Ascending aorta (tissue), 2 donors: ENCODE results near the gene SOCS1. TPM values are rescaled to one million over a fixed set of nuclear protein-coding genes. Genes with fewer than 3 reads are reported as not detected.

Experiments
- DNase-seq, 2 donors: peaks; one replicate each; pipeline ENCODE4 v3.0.0-alpha.2; 2019; ENCODE audit warnings: low spot score in 2 of 2
- H3K27ac ChIP-seq, 2 donors: fragments of 200-600 bp; sonication (generic); one replicate each; pipeline ENCODE4 v1.5.1; 2016 to 2017; ENCODE audit warnings: mild to moderate bottlenecking in 1 of 2
- H3K27me3 ChIP-seq: fragments of 200-600 bp; sonication (generic); one replicate; pipeline ENCODE4 v1.5.1; 2017
- H3K36me3 ChIP-seq, 2 donors: fragments of 200-600 bp; sonication (generic); one replicate each; pipeline ENCODE4 v1.5.1; 2016
- H3K4me1 ChIP-seq, 2 donors: fragments of 200-600 bp; sonication (generic); one replicate each; pipeline ENCODE4 v1.5.1; 2016 to 2017; ENCODE audit warnings: mild to moderate bottlenecking in 1 of 2
- H3K4me3 ChIP-seq, 2 donors: fragments of 200-600 bp; sonication (generic); one replicate each; pipeline ENCODE4 v1.5.1; 2016 to 2017; ENCODE audit warnings: mild to moderate bottlenecking in 1 of 2
- H3K9me3 ChIP-seq, 2 donors: fragments of 200-600 bp; sonication (generic); one replicate each; pipeline ENCODE4 v1.5.1; 2016
- intact Hi-C: fragments of 100-400 bp; cut with DNase I; formaldehyde crosslinking; loops from one replicate; pipeline ENCODE4 v1.15.1; 2023
- total RNA-seq: library from RNA; depleted of rRNA; stranded (reverse); fragments of >200 nt; gene quantifications from one replicate; pipeline ENCODE4 v1.1.0, GENCODE V29; 2016
- TF ChIP-seq, protein P1 (sequence below), 3 experiments: fragments of 200-600 bp in 2 of 3; fragments of 450-650 bp in 1 of 3; sonication (generic) in 2 of 3; IDR thresholded peaks; one replicate each; pipeline ENCODE4 v1.5.1; 2016 to 2019; ENCODE audit warnings: antibody characterized with exemption in 3 of 3, mild to moderate bottlenecking in 1 of 3, moderate library complexity in 1 of 3

The SOCS1 gene, protein sequence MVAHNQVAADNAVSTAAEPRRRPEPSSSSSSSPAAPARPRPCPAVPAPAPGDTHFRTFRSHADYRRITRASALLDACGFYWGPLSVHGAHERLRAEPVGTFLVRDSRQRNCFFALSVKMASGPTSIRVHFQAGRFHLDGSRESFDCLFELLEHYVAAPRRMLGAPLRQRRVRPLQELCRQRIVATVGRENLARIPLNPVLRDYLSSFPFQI
- 1.8 TPM for total RNA-seq

DNA sequence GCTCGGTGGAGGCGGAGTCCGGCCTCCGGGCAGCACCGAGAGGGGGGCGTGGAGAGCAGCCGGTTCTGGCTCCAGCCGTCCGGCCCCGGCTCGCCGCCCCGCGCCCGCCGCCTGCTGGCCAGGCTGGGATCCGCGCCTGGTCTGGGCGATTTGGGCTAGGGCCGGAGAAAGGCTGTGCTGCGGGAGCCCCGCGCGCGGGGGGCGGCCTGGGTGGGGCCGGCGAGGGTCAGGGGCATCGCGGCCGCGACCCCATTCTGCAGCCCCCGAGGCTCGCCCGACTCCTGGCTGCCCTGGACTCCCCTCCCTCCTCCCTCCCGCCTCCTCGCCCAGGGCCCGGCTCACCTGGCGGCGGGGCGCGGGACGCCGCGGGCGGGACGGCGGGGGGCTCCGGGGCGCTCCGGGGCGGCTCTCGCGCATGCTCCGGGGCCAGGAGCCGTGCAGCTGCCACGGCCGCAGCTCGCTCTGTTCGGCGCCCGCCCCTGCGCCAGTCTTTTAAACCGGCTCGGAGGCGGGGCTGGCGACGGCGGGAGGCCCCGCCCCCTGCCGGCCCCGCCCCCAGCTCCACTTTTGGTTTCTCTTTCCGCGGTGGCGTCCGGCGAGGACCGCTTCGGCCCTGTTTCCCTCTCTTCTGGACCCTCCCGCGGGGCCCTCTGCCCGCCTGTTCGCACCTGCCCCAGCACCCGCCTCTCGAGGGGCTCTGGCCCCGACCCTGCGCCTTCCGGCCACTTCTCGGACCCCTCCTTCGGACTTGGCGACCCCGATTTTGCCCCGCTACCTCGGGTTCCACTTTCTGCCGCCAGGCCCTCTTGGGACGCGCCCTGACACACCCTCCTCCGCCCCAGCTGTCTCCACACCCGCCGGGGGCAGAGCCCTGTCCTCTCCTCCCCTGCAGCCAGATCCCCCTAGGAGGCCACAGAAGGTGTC, at the start of gene SOCS1:
Gene SOCS1, minus strand, starts transcription at position 468 of the 924 bp plus-strand sequence. CDS start 726 bp downstream, outside the sequence.
- peak; percentile 43 to 89 for DNase-seq
- no peaks in the 10 kb centered on the region for H3K9me3 ChIP-seq
- no peaks in the 10 kb centered on the region for H3K27me3 ChIP-seq
- H3K27ac ChIP-seq, result peak within 1 kb of the TSS; percentile 90 to 96
- TF ChIP-seq, protein P1, sequence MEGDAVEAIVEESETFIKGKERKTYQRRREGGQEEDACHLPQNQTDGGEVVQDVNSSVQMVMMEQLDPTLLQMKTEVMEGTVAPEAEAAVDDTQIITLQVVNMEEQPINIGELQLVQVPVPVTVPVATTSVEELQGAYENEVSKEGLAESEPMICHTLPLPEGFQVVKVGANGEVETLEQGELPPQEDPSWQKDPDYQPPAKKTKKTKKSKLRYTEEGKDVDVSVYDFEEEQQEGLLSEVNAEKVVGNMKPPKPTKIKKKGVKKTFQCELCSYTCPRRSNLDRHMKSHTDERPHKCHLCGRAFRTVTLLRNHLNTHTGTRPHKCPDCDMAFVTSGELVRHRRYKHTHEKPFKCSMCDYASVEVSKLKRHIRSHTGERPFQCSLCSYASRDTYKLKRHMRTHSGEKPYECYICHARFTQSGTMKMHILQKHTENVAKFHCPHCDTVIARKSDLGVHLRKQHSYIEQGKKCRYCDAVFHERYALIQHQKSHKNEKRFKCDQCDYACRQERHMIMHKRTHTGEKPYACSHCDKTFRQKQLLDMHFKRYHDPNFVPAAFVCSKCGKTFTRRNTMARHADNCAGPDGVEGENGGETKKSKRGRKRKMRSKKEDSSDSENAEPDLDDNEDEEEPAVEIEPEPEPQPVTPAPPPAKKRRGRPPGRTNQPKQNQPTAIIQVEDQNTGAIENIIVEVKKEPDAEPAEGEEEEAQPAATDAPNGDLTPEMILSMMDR (IDR thresholded peaks at IDR 0.05), result peak; percentile 84 to 97 (median 88)
- H3K4me1 ChIP-seq, result peaks cover 10 to 25% of the 10 kb centered on the region in 2 donors
- no peaks in the 10 kb centered on the region for H3K36me3 ChIP-seq
- peak within 1 kb of the TSS; percentile 79 to 80 for H3K4me3 ChIP-seq
- intact Hi-C loops, result loop anchor here (1.0 to 10.0 kb wide), 6 partner anchors 103 to 519 kb away; partner anchors contain the start of gene SNN

DNA sequence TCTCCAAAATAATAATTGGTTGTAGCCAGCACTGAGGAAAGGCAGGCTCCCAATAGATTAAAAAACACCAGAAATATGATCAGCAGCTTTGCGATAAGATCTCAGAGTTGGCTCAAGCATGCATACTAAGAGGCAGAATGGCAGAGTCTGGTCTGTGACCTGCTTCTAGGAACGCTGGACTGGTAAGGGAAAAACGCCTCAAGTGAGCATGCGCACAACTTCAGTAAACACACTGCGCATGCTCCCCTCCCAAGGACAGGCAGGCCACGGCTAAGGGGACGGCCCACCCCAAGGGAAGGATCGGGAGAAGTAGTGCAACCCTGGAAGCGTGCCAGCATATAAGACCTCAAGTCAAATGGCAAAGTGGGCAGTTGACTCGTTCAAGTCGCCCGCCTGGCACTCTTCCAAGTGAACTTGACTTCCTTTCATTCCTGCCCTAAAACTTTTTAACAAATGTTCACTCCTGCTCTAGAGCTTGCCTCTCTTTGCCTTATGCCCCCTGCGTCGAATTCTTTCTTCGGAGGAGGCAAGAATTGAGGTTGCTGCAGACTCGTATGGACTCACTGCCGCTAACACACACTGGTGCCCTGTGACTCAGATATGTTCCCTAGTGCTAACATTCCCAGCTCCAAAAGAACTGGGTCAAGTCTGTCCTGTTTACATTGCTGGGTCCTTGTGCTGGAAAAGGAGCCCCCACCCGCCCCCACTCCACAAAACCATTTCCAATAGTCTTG, 47.6 kb upstream of the SOCS1 start:
- TF ChIP-seq, protein P1 (IDR thresholded peaks at IDR 0.05), result no peak
- Histone ChIP-seq H3K27ac (no peak overlapping the region), H3K27me3 (no peaks in the 10 kb centered on the region), H3K4me1 (no peaks in the 10 kb centered on the region), H3K36me3 (no peaks in the 10 kb centered on the region), H3K9me3 (no peaks in the 10 kb centered on the region), H3K4me3 (no peak overlapping the region)
- no peak for DNase-seq
- intact Hi-C loops, result no loop called here

DNA sequence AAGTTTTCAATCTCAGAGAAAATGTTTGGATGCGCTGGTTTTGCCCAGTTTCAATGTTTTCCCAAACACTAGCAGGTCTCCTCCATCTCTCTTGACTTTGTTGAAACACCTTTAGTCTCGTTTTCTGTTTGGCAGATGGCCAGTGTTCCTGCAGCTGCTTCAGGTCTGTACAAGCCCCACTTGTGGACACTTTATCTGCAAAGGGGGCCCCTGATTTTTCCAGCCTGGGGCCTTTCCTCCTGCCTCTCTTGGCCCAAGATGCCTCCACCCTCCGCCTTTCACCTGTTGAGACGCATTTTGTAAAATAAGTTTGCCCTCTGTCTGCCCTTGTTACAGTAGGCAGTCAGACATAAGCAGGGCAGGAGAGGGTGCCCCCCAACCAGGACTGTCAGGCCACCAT, 47.0 kb upstream of the SOCS1 start:
- Histone ChIP-seq H3K36me3 (no peaks in the 10 kb centered on the region), H3K9me3 (no peaks in the 10 kb centered on the region), H3K4me1 (no peaks in the 10 kb centered on the region), H3K27ac (no peak overlapping the region), H3K4me3 (no peak overlapping the region), H3K27me3 (no peaks in the 10 kb centered on the region)
- TF ChIP-seq, protein P1 (IDR thresholded peaks at IDR 0.05), result no peak
- no peak for DNase-seq
- intact Hi-C loops, result no loop called here

DNA sequence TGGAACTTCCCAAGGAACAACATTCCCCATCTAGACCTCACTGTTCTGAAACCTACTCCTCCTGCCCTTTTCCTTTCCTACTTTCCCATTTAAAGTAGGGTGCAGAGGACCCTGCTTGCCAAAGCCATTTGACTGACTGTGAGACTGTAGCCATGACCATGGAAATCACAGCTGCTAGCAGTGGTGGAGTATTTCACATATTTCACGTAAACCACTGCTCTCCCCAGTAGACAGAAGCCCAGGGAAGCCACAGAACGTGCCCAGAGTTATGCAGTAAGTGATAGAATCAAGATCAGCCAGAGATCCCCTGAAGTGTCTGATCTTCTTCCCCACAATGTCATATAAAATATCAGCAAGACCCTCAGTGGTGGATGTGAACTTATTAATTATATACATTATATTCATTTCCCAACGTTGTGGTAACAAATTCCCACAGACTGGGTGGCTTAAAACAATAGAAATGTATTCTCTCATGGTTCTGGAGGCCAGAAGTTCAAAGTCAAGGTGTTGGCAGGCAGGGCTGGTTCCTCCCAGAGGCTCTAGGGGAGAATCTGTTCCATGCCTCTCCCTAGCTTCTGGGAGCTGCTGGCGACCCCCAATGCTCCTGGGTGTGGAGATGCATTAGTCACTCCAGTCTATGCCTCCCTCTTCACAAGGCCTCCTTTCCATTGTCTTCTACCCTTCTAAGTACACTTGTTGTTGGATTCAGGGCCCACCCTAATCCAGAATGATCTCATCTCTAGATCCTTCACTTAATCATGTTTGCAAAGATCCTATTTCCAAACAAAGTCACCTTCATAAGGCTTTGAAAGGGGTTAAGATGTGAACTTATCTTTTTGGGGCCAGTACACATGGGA, 45.9 kb upstream of the SOCS1 start:
- H3K36me3 ChIP-seq, result no peaks in the 10 kb centered on the region
- no peaks in the 10 kb centered on the region for H3K9me3 ChIP-seq
- no peaks in the 10 kb centered on the region for H3K27me3 ChIP-seq
- peaks cover 0 to 11% of the 10 kb centered on the region in 2 donors for H3K4me1 ChIP-seq
- no peak for DNase-seq
- H3K4me3 ChIP-seq, result no peak overlapping the region
- TF ChIP-seq, protein P1 (IDR thresholded peaks at IDR 0.05), result no peak
- intact Hi-C loops, result no loop called here
- no peak overlapping the region for H3K27ac ChIP-seq

DNA sequence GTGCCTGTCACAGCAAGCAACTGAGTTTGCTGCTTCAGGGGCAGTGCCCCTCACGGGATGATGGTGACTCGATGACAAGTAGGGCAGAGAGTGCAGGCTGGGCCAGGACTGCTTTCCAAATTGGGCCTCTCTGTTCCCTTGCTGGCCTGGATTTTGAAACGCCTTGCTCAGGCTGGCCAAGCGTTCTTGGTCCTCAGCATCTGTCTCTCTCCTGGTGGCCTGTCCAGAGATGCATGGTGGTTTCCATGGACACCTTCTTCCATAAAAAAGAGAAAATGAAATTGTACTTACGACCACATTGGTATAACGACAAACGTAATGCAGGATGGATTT, 44.5 kb upstream of the SOCS1 start:
- H3K27me3 ChIP-seq, result no peaks in the 10 kb centered on the region
- intact Hi-C loops, result no loop called here
- no peak overlapping the region for H3K4me3 ChIP-seq
- H3K9me3 ChIP-seq, result no peaks in the 10 kb centered on the region
- TF ChIP-seq, protein P1 (IDR thresholded peaks at IDR 0.05), result no peak
- H3K36me3 ChIP-seq, result no peaks in the 10 kb centered on the region
- no peak overlapping the region for H3K27ac ChIP-seq
- DNase-seq, result no peak
- peaks cover 0 to 11% of the 10 kb centered on the region in 2 donors for H3K4me1 ChIP-seq
